Measurements from ENCODE around the gene ASTL. TPM values are rescaled to one million over a fixed set of nuclear protein-coding genes. Genes with fewer than 3 reads are reported as not detected.

The ASTL gene
- total RNA-seq, 1 donor from 2014 or later: not detected

- Mint-ChIP-seq H3K9me3 (ENCODE audit: unreplicated experiment) (no peaks in the 10 kb centered on the region), H3K27ac (ENCODE audit: unreplicated experiment) (no peak overlapping the region), H3K27me3 (ENCODE audit: unreplicated experiment) (peaks cover 1% of the 10 kb centered on the region), H3K4me1 (ENCODE audit: low read depth, unreplicated experiment) (no peaks in the 10 kb centered on the region), H3K4me3 (ENCODE audit: unreplicated experiment) (no peak overlapping the region), H3K36me3 (ENCODE audit: unreplicated experiment) (no peaks in the 10 kb centered on the region)
- TF ChIP-seq CTCF (IDR thresholded peaks at IDR 0.05; ENCODE audit: partially characterized antibody, unreplicated experiment): no peak
- no peak for DNase-seq
Measured at GRCh38 chr2:96137321-96138178, 752 bp downstream of the ASTL start.

- H3K4me1 Mint-ChIP-seq (ENCODE audit: low read depth, unreplicated experiment): no peaks in the 10 kb centered on the region
- no peak overlapping the region for H3K4me3 Mint-ChIP-seq (ENCODE audit: unreplicated experiment)
- H3K9me3 Mint-ChIP-seq (ENCODE audit: unreplicated experiment): no peaks in the 10 kb centered on the region
- no peak overlapping the region for H3K27ac Mint-ChIP-seq (ENCODE audit: unreplicated experiment)
- TF ChIP-seq CTCF (IDR thresholded peaks at IDR 0.05; ENCODE audit: partially characterized antibody, unreplicated experiment): no peak
- H3K27me3 Mint-ChIP-seq (ENCODE audit: unreplicated experiment): no peaks in the 10 kb centered on the region
- no peak for DNase-seq
- H3K36me3 Mint-ChIP-seq (ENCODE audit: unreplicated experiment): no peaks in the 10 kb centered on the region
Measured at GRCh38 chr2:96136129-96136720, 2.1 kb downstream of the ASTL start.

GRCh38 chr2:96135621-96136020 lies 2.7 kb downstream of the ASTL start:
- no peak for TF ChIP-seq CTCF (IDR thresholded peaks at IDR 0.05; ENCODE audit: partially characterized antibody, unreplicated experiment)
- no peak overlapping the region for H3K4me3 Mint-ChIP-seq (ENCODE audit: unreplicated experiment)
- peaks cover 2% of the 10 kb centered on the region for H3K9me3 Mint-ChIP-seq (ENCODE audit: unreplicated experiment)
- no peaks in the 10 kb centered on the region for H3K36me3 Mint-ChIP-seq (ENCODE audit: unreplicated experiment)
- no peak for DNase-seq
- H3K4me1 Mint-ChIP-seq (ENCODE audit: low read depth, unreplicated experiment): no peaks in the 10 kb centered on the region
- no peak overlapping the region for H3K27ac Mint-ChIP-seq (ENCODE audit: unreplicated experiment)
- H3K27me3 Mint-ChIP-seq (ENCODE audit: unreplicated experiment): no peaks in the 10 kb centered on the region

- H3K4me1 Mint-ChIP-seq (ENCODE audit: low read depth, unreplicated experiment): no peaks in the 10 kb centered on the region
- no peak overlapping the region for H3K27ac Mint-ChIP-seq (ENCODE audit: unreplicated experiment)
- no peaks in the 10 kb centered on the region for H3K36me3 Mint-ChIP-seq (ENCODE audit: unreplicated experiment)
- peaks cover 2% of the 10 kb centered on the region for H3K9me3 Mint-ChIP-seq (ENCODE audit: unreplicated experiment)
- TF ChIP-seq CTCF (IDR thresholded peaks at IDR 0.05; ENCODE audit: partially characterized antibody, unreplicated experiment): no peak
- H3K27me3 Mint-ChIP-seq (ENCODE audit: unreplicated experiment): peaks cover 3% of the 10 kb centered on the region
- H3K4me3 Mint-ChIP-seq (ENCODE audit: unreplicated experiment): no peak overlapping the region
- no peak for DNase-seq
Measured at GRCh38 chr2:96135171-96135570, 3.1 kb downstream of the ASTL start.

- H3K4me1 Mint-ChIP-seq (ENCODE audit: low read depth, unreplicated experiment): no peaks in the 10 kb centered on the region
- peaks cover 2% of the 10 kb centered on the region for H3K9me3 Mint-ChIP-seq (ENCODE audit: unreplicated experiment)
- no peak overlapping the region for H3K27ac Mint-ChIP-seq (ENCODE audit: unreplicated experiment)
- TF ChIP-seq CTCF (IDR thresholded peaks at IDR 0.05; ENCODE audit: partially characterized antibody, unreplicated experiment): no peak
- H3K27me3 Mint-ChIP-seq (ENCODE audit: unreplicated experiment): peaks cover 3% of the 10 kb centered on the region
- DNase-seq: no peak
- no peak overlapping the region for H3K4me3 Mint-ChIP-seq (ENCODE audit: unreplicated experiment)
- H3K36me3 Mint-ChIP-seq (ENCODE audit: unreplicated experiment): no peaks in the 10 kb centered on the region
Measured at GRCh38 chr2:96134421-96134820, 3.9 kb downstream of the ASTL start.
